Measurements from ENCODE around the gene RFC2.
A peak's percentile ranks its signal among the peaks of the same experiment; 100 is the strongest.

The RFC2 gene

DNA sequence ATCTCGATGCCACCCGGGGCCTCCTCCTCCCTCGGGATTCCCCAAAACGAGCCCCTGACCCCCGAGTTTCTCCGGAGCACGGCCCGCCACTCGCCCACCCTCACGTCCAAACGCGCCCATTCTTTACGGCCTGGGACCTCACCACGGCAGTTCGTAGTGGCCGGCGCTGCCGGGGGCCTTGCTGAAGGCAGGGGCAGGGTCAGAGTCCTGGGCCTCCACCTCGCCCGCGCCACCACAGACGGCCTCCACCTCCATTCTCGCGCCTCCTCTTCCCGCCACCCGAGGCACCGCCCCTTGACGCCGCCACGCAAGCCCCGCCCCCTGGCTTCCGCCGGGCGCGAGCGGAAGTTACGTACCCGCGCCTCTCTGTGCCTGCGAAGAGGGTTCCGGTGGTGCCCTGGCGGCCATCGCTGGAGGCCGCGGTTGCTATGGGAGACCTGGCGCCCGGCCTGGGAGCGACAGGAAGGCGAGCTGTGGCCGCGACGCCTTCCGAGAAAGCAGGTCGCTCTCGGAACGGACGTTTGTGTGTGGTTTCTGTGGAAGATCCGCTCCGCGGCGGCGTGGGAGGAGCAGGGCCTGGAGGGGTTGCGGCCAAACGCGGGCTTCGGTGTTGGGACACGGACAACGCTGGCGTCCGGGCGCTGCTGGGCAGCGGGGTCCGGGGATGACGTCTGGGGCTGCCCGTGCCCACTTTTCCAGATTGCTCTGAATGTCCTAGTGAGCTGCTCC lies at the start of gene RFC2:
Gene RFC2, minus strand, starts transcription at position 271 of the 729 bp plus-strand sequence. Its CDS starts 16 bp downstream, at position 255.
- peak; percentile 75 for DNase-seq

DNA sequence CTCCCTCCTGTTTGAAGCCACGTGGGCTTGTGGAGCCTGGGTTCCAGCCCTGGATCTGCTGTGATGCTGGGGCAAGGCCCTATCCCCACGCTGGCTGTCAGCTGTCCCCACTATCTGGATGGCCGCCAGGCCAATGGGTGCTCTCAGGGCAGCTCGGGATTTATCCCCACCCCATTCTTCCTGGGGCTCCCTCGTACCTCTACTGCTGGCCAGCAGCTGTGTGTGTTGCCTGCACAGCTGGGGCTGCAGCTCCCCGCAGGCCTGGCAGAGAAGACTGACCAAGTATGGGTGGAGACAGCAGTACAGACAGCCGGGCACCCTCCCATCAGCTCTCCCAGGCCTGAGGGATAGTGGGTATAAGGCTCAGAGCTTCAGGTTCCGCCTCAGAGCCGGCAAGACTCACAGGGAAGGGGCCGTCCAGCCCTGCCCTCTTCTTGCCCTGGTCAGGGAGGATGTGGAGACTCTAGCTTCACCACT lies 48.6 kb upstream of the RFC2 start:
- no peak for DNase-seq

DNA sequence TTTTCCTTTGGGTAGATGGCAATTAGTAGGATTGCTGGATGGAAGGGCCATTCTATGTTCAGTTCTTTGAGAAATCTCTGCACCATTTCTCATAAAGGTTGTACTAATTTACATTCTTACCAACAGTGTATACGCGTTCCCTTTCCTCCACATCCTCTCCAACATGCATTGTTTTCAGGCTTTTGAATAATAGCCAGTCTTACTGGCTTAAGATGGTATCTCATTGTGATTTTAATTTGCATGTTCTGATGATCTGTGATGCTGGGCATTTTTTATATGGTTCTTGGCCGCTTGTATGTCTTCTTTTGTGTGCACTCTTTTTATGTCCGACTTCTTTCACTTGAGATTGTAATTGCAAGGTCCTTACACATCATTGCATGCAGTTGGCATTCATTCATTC lies 46.7 kb upstream of the RFC2 start:
- DNase-seq, result no peak

DNA sequence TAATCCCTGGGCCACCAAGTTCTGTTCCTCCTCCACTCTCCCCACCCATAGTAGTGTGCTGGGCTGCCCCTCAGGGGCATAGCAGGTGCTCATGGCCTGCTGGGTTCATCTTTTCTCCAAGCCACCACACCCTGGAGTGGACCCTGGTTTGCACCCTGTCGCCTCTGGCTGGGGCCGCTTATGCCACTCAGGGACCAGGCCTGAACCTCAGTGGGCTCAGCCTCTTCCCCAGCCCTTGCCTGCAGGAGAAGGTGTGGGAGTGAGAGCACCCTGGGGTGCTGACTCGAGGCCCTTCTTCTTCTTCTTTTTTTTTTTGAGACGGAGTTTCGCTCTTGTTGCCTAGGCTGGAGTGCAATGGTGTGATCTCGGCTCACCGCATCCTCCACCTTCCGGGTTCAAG lies 45.2 kb upstream of the RFC2 start:
- DNase-seq, result no peak

DNA sequence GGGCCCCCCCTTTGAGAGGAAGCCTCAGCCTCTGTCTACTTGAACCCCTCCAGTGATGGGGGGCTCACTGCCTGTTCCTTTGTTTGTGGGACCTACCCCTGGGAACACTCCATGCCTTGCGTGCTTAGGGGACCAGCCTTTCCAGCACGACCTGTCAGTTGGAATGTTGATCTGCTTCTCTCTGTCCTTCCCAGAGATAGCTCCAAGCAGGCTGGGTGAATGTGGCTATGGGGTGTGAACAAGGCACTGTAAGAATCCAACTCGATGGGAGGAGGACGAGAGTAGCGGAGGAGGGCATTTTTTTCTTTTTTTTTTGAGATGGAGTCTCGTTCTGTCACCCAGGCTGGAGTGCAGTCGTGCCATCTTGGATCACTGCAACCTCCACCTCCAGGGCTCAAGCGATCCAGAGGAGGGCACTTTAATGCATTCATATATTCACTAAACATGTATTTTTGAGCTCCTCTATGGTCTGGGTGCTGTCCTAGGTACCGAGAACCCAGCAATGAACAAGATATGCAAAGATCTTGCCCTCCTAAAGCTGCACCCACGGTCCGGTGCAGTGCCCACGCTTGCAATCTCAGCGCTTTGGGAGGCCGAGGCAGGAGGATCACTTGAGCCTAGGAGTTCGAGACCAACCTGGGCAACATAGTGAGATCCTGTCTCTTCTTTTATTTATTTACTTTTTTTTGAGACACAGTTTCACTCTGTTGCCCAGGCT lies 43.5 kb upstream of the RFC2 start:
- no peak for DNase-seq

DNA sequence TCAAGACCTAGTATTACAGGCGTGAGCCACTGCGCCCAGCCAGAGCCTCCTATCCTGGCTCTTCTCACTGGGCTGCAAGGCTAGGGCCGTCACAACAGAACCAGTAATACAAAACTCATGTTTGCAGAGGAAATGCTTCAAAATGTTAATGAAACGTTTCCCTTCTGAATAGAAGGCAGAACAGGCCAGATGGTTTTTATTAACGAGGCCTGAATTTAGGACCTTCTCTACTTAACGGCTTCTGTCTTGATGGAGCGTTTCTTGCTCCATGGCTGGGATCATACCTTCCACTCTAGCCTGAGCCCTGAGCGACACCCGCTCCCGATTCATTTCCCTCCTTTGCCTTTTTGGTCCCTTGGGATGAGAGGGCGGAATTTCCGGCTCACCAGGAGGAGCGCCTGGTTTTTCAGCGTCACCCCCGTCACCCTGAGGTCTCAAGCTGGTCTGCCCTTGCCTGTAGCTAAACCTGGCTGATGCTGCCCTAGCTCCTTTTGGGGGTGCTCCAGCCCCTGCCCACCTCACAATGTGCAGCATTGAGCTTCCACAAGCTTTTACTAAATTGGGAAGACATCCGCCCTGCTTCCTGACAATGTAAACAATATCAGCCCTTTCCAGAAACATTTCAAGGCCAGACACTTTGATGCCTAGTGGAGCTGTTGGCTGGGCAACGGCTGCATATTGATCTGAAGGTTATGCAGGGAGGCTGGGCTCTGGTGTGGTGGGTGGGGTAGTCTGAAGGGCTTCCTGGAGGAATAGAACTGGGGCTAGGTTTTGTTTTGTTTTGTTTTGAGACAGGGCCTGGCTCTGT lies 40.2 kb upstream of the RFC2 start:
- no peak for DNase-seq

DNA sequence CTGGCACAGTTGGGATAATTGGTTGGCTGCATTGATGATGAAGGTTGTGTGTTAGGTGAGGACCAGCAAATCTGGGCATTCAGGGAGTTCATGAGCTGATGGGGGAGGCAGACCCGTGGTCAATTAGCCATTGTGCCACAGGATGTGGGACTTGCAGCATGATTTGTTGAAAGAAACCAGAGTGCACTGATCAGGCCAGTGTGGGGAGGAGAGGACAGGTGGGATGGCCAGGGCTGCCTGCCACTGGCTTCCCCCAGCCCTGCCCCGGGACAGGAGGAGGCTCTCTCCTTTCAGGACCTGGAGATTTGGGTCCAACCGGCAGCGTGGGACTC lies 39.3 kb upstream of the RFC2 start:
- DNase-seq, result no peak

DNA sequence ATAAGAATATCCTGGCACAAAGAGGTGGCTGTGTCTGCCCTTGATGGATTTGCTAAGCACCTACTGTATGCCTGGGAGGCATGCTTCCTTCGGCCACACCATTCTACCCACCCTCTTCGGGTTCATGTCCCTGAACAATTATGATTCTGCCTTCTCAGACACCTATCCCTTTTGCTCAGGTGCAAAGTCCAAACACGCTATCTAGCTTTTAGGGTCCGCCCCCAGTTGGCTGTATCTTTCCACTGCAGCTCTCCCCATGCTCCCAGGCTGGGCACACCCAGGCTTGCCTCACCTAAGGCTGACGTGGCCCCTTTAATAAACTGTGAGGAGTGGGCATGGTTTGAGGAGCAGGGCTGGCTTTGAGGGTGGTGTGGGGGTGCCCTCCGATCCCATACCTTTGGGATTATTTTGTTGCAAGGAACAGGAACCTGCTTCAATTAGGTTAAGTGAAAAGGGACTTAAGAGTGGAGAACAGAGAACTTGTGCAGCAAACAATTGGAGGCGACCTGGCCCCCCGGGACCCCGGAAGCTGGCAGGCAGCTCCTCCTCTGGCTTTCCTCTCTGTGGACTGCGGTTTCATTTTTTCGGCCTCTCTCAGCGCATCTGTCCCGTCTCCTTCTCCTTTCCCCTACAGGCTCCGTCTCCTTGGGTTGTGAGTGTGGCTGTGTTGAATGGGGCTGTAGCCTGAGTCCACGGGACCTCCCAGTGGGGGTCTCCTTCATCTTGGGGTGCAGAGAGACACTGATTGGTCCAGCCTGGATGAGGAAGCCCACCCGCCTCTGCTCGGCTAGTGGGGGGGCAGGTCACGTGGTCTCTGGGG lies 38.8 kb upstream of the RFC2 start:
- no peak for DNase-seq

DNA sequence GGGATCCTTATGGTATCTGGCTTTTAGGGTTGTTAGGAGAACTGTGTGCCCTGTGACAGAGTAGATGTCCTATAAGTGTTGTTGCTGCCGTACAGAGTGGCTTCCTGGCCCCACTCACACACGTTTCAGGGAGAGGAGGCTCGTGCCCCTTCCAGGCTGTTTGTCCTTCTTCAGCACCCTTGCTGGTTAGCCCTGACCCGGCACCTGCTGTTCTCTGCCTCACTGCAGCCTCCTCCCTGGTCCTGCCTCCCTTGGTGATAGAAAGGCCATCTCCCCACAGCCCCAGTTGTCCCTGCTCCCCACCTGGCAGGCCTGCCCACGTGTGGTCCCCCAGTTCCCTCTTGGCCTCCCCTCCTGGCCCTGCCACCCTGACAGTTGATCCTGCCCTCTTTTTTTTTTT lies 37.3 kb upstream of the RFC2 start:
- no peak for DNase-seq

DNA sequence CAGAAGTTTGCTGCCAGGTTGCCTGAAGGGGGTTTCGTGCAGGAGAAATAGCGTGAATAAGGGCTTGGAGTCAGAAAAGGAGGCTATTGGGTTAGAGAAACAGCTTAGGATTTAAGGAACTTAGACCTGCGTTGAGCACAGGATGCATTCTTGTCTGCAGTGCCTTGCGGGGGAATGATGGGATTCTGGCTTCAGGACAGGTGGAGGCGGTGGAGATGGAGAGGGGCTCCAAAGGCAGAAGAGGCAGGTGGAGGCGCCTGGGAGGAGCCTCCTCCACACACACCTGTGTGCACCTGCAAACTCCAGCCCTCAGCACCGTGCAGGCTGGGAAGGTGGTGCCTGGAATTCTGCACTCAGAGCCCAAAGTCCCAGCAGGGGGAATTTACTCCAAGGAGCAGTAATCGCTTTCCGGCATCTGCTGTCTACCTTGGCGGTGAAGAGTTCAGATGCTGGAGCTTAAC lies 36.8 kb upstream of the RFC2 start:
- no peak for DNase-seq

DNA sequence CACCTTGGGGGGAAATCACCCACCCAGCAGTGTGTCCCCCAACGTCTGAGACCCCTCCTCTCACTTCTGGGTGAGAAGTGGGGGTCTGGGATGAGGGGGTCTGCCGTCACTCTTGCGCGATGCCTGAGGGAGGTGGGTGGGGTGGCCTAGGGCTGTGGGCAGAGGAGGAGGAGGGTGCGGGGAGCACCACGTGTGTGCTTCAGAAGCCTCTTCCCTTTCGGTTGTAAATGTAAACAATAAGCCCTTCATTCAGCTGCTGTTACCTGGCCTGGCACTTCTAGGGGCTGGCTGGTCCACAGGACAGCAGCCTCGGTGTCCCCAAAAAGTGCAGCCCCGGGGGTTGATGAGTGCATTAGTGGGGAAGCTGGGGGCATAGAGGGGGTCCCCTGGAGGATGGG lies 36.4 kb upstream of the RFC2 start:
- no peak for DNase-seq

DNA sequence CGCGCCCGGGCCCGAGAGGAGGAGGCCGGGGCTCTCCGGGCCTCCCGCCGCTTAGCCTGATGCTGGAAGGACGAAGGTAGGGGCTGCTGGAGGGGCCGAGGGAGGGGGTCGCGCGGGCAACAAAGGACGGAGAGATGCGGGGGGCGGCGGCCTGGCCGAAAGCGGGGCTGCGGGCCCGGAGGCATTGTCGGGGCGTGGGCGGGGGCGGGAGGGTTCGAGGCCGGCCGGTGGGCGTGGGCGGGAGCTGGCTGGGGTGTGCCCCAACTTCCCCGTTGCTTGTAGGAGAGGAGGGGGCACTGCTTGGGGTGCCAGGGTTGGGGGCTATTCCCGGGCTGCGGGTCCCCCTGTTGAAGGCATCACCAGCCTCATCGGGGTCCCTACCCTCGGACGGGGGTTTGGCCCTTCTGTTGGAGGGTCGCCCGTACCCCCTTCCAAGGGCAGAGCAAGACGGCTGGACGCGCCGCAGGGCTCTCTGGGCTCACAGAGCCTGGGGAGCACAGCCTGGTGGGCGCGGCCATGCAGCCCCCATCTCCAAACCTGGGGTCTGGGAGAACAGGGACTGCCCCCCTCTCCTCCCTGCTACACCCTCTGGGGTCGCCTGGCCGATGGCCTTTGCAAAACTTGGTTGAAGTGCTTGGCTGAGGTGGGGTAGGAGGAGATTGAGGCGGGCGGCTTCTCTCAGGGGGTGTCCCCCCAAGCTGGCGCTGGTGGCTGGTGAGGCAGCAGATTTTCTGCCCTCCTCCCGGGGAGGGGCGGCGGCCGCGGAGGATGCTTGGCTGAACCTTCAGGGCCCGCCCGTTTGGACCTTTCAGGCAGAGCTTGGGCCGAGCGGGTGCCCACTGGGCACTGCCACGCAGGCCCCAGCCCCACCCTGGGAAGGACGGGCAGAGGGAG lies 35.7 kb upstream of the RFC2 start:
- no peak for DNase-seq

DNA sequence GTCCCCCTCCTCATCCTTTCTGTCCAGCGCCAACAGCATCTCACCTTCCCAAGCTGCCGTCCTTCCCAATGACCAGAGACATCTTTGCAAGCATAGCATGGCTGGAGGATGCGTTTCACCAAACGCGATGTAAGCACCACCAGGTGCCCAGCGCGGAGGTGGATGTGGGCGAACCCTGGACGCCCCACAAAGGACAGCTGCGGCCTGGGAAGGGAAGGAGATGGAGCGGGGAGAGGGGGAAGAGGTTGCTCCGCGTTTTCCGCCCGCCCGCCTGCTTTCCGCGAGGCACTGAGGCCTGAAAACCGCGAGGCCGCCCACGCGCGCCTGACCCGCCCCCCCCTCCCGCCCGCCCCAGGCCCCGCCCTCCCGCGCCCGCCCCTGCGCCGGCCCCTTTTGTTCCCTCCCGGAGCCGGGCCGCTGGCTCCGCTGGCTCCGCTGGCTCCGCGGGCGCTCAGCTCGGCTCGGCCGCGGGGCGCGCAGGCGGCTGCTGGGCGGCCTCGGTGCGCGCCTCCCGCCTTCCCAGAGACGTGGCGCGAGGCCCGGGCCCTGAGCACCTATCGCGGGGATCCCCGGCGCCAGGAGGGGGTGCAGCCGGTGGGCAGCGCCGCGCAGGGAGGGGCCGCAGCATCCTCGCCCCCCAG lies 34.9 kb upstream of the RFC2 start, which contains the start of gene CLIP2:
Gene CLIP2, plus strand, starts transcription at position 390 of the 641 bp plus-strand sequence. CDS start 28,140 bp downstream, outside the sequence.
- DNase-seq, result peak; percentile 38

DNA sequence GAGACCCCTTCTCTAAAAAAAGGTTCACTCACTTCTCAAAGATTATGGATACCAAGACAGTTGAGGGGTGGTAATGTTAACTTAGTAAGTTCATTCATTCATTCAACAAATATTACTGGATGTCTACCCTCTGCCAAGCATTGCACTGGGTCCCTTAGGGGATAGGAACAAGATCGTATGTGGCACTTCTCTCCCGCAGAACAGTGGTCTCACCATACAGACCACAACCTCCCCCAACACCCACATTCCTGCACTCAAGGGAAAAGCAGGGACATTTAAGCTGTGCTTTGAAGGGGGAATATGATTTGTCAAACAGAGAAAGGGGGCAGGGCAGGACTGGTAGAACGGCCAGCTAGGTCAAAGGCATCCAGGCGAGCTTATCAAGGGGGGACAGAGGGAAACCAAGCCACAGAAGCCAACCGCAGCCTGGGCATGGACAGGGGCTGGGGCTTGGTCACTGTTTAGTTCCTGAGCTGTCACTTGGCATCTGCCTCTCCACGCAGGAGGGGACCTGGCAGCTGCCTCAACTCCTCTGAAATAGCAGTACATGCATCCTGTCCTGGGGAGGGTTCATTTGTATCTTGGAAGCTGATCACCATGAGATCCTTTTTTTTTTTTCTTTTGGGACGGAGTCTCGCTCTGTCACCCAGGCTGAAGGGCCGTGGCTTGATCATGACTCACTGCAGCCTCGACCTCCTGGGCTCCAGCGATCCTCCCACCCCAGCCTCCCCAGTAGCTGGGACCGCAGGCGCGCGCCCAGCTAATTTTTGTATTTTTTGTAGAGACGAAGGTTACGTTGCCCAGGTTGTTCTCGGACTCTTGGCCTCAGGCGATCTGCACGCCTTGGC lies 34.1 kb upstream of the RFC2 start:
- no peak for DNase-seq

DNA sequence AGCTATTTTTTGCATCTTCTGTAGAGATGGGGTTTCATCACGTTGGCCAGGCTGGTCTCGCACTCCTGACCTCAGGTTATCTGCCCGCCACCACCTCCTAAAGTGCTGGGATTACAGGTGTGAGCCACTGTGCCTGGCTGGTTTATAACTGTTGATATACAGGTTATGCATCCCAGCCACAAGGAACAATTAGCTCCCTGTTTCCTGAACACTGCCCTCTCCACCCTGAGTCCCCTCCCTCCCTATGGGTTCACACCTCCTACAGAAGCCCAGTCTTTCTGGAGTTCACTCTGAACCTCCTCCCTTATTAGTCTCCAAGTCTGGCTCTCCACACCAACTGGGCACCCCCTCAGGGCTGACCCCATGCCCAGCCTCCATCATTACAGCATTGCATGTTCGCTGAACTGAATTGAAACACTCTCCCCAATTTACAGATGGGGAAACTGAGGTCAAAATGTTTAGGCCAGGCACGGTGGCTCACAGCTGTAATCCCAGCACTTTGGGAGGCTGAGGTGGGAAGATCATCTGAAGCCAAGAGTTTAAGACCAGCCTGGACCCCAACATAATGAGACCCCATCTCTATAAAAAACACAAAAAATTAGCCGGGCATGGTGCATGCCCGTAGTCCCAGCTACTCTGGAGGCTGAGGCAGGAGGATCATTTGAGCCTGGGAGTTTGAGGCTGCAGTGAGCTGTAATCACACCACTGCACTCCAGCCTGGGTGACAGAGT lies 33.3 kb upstream of the RFC2 start:
- no peak for DNase-seq

DNA sequence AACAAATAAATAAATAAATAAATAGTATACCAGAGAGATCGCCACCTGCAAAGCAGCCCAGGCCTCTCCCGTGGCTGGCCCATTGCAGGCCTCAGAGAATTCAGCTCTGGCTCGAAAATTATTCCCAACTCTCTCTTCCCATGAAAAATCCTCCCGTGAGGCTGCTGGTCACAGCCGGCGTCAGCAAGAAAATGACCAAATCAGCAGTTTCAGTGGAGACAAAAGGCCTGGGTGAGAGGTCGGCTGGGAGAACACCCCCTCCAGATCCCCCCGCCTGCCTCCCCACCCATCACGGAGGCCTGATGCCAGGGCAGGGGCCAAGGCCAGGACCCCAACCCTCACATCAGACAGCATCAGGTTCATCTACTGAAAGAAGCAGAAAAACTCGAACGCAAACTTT lies 31.9 kb upstream of the RFC2 start:
- DNase-seq, result no peak

DNA sequence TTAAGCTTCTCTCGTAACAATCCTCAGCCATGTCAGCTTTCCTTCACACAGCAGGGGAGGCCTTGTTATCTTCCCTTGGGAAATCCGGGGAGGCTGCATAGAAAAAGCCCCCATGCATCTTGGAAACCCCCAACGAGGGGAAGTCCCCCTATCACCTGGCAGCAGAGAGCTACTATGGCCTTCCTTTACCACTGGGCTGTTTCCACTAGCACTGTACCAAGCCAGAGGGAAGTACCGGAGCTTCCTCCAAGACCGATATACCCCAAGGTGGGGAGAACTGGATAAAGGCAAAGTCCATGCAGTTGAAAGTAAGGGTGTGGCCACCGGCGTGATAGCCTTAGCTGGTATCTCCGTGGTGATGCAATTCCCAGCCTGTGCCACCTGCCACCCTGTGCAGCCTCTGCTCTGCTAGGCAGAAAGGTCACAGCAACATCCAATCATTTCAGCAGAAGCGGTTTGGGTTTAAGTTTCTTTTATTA lies 30.6 kb upstream of the RFC2 start:
- no peak for DNase-seq

DNA sequence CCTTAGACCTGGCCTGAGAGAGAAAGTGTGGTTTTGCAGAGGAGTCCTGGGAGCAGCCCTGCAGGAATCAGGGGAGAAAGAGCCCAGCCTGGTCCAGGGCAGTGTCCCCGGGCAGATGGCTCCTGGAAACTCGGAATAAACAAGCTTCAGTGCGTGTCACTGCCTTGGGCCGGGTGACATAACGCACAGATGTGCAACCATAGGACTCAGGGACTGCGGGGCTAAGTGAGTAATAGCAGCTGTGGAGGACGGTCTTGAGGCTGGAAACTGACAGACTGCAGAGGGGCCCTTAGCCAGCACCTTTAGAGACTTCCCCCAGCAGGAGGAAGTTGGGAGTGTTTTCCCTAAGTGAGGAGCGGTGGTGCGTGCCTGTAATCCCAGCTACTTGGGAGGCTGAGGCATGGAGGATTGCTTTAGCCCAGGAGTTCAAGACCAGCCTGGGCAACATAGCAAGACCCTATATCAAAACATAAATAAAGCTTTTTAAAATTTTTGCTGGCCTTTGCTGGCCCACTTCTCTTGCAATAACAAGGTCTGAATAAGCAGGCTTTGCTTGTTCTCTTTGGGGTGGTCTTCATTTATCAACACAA lies 29.8 kb upstream of the RFC2 start:
- DNase-seq, result no peak
